ENCODE measurements around the gene IFFO2. TPM values are rescaled to one million over a fixed set of nuclear protein-coding genes. Genes with fewer than 3 reads are reported as not detected.

IFFO2 gene
- total and polyA plus RNA-seq, 2 of the 13 experiments (the other 11 are each of a cell fraction or from before 2014, with no cell fraction given): 7.3 to 16.7 TPM

DNA sequence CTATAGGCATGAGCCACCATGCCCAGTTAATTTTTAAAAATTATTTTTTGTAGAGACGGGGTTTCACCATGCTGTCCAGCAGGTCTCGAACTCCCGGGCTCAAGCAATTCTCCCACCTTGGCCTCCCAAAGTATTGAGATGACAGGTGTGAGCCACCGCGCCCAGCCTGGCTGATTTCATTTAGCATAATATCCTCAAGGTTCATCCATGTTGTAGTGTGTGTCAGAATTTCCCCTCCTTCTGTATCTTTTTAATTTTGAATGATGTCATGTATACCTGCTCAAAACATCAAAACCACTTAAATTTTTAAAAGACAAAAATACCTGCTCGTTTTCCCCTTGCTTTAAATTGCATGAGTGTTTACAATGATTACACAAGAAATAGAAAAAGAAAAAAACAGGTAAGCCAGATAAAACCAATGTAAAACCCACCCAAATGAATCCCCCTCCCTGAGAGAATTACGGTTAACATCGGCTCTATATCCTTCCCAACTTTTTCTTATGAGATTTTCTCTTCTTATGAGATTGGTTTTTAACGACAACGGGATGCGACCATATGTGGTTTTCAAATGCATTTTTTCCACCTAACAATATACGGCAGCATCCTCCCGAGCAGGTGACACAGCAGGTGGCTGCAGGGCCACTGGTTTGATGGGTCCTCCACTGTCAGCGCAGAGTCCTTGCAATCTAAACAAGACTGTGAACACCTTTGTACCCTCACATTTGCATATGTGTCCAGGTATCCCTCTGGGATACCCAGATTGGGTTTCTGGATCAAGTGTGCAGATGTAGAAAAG is 22.1 kb downstream of the IFFO2 start:
- H3K27me3 ChIP-seq (ENCODE audit: control insufficient read depth in 1 of 2, insufficient read depth in 2 of 2, low read length in 2 of 2): no peaks in the 10 kb centered on the region
- TF ChIP-seq ATF7 (IDR thresholded peaks at IDR 0.05) (peak; percentile 43; the same call in 1 of the 2 replicates), ATF7 (CRISPR knock-in tag; IDR thresholded peaks at IDR 0.05) (no peak), ZNF576 (CRISPR knock-in tag; IDR thresholded peaks at IDR 0.05) (no peak)
- no peak for ATAC-seq
- DNase-seq (ENCODE audit: low spot score): no peak
- H3K9ac ChIP-seq (ENCODE audit: insufficient read depth, low read depth, low read length): no peak overlapping the region
- peaks cover 51% of the 10 kb centered on the region for H3K4me1 ChIP-seq (ENCODE audit: insufficient read depth, low read length)
- H4K20me1 ChIP-seq (ENCODE audit: insufficient read depth, low read length): peaks cover 16% of the 10 kb centered on the region
- H3K79me2 ChIP-seq (ENCODE audit: insufficient read depth, low read length): peaks cover 24% of the 10 kb centered on the region
- no peak for FAIRE-seq
- no peaks in the 10 kb centered on the region for H3K36me3 ChIP-seq (replicated peaks in 1 of 2; ENCODE audit: control insufficient read depth in 1 of 2, insufficient read depth in 2 of 2, low read length in 2 of 2)
- no peaks in the 10 kb centered on the region for H3K9me3 ChIP-seq (ENCODE audit: low read length)
- POLR2A ChIA-PET: no interaction called here
- H3K4me2 ChIP-seq (ENCODE audit: low read depth, low read length): no peak overlapping the region
- in situ Hi-C loops (cut with HindIII; ENCODE audit: extremely low pct_ligation_motif_present, low pct_unique_long_range_greater_than_20kb): no loop called here
- WGBS (ENCODE audit: low lambda C conversion rate): 82% methylated on average over 14 of the region's 14 CpGs
- H2AFZ ChIP-seq (ENCODE audit: low read length): no peak overlapping the region
- CTCF ChIA-PET (ENCODE audit: low intra/inter-chr PET ratio, low total read pairs): no interaction called here
- no TSS peak for BruUV-seq (replicated peaks)
- intact Hi-C loops (cut with micrococcal nuclease; ENCODE audit: unreplicated experiment): no loop called here
- no peak overlapping the region for H3K27ac ChIP-seq (ENCODE audit: extremely low read length, insufficient read depth, low read length)
- H3K4me3 ChIP-seq (replicated peaks in 1 of 3; ENCODE audit: insufficient read depth in 1 of 3, low read depth in 2 of 3, low read length in 3 of 3): no peak overlapping the region

DNA sequence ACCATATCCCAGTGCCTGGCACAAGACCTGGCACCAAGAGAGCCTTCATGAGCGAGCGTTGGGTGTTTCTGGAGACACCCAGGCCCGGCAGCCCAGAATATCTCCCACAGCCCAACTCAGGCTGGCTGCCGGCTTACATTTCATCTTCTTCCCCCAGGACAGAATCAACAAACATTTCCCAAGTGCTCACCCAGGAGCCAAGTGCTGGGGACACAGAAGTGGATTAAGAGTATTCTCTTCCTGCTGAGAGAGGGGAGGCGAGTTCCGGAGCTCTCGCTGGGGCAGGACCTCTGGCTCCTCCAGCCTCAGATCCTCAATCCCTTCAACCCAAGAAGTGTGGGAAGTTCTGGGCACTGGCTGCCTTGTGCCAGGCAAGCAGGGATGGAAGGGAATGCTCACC is 23.6 kb downstream of the IFFO2 start:
- Histone ChIP-seq H4K20me1 (ENCODE audit: insufficient read depth, low read length) (peaks cover 16% of the 10 kb centered on the region), H3K79me2 (ENCODE audit: insufficient read depth, low read length) (peaks cover 23% of the 10 kb centered on the region), H3K4me2 (ENCODE audit: low read depth, low read length) (no peak overlapping the region), H3K4me1 (ENCODE audit: insufficient read depth, low read length) (peaks cover 36% of the 10 kb centered on the region), H3K27ac (ENCODE audit: extremely low read length, insufficient read depth, low read length) (no peak overlapping the region), H3K27me3 (ENCODE audit: control insufficient read depth in 1 of 2, insufficient read depth in 2 of 2, low read length in 2 of 2) (no peaks in the 10 kb centered on the region), H3K9me3 (ENCODE audit: low read length) (no peaks in the 10 kb centered on the region), H3K9ac (ENCODE audit: insufficient read depth, low read depth, low read length) (no peak overlapping the region), H3K4me3 (replicated peaks in 1 of 3; ENCODE audit: insufficient read depth in 1 of 3, low read depth in 2 of 3, low read length in 3 of 3) (no peak overlapping the region), H2AFZ (ENCODE audit: low read length) (no peak overlapping the region), H3K36me3 (replicated peaks in 1 of 2; ENCODE audit: control insufficient read depth in 1 of 2, insufficient read depth in 2 of 2, low read length in 2 of 2) (no peaks in the 10 kb centered on the region)
- ChIA-PET CTCF (ENCODE audit: low intra/inter-chr PET ratio, low total read pairs) (no interaction called here), POLR2A (no interaction called here)
- BruUV-seq (replicated peaks): no TSS peak
- ATAC-seq (no peak), FAIRE-seq (no peak), DNase-seq (ENCODE audit: low spot score) (no peak)
- intact Hi-C loops (cut with micrococcal nuclease; ENCODE audit: unreplicated experiment) (no loop called here), in situ Hi-C loops (cut with HindIII; ENCODE audit: extremely low pct_ligation_motif_present, low pct_unique_long_range_greater_than_20kb) (no loop called here)
- 82% methylated on average over 7 of the region's 7 CpGs for WGBS (ENCODE audit: low lambda C conversion rate)
- TF ChIP-seq JUN (CRISPR knock-in tag; IDR thresholded peaks at IDR 0.05): no peak
- TF ChIP-seq REL (CRISPR knock-in tag; conservative IDR thresholded peaks at IDR 0.05): no peak
- TF ChIP-seq SETDB1 (CRISPR knock-in tag; IDR thresholded peaks at IDR 0.05; ENCODE audit: borderline replicate concordance): no peak
